NOMO-1 treated with dmso at 0.1 percent for 144 hours (cell line): Measurements from ENCODE around the gene COL28A1.
"Not testable (repeated sequence)": the region's sequence is repeated elsewhere in the genome, so short reads cannot be mapped to it uniquely, and the experiment has no call there.

Source experiments
- DNase-seq: peaks from one replicate; lab custom pipeline; 2025; ENCODE audit not compliant: unreplicated experiment; lab: John Stamatoyannopoulos, UW

COL28A1 gene

DNA sequence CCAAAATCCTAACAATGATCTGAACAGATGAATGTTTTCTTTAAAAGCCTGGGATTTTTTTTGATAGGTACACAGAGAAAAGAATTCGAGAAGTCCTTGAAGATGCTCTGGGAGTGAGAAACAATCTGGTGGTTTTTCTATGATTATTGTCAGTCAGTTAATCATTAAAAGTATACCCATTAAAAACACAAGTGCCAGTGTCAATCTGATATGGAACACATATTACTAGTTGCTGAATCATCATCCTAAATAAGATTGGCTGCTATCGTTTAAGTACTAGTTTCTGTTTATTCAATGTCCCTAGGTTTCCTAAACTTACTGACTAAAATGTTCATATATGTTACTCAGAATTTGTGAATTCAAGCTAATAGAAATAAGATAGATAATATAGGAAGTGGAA, 16.1 kb downstream of the COL28A1 start:
- no peak for DNase-seq

DNA sequence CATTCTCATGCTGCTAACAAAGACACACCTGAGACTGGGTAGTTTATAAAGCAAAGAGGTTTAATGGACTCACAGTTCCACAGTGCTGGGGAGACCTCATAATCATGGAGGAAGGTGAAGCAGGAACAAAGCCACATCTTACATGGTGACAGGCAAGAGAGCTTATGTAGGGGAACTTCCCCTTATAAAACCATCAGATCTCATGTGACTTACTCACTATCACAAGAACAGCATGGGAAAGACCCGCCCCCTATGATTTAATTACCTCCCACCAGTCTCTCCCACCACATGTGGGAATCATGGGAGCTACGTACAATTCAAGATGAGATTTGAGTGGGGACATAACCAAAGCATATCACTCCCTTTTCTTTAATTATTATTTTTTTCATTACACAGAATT, 16.6 kb downstream of the COL28A1 start:
- DNase-seq: no peak

- no peak for DNase-seq
These were observed 17.9 kb downstream of the COL28A1 start for GRCh38 chr7:7517754-7518153.

- DNase-seq: no peak
These were observed 19.0 kb downstream of the COL28A1 start for GRCh38 chr7:7516662-7517061.

- no peak for DNase-seq
These were observed 19.5 kb downstream of the COL28A1 start for GRCh38 chr7:7516156-7516555.

- no peak for DNase-seq
These were observed 22.6 kb downstream of the COL28A1 start for GRCh38 chr7:7512861-7513597.

- DNase-seq: no peak
These were observed 24.9 kb downstream of the COL28A1 start for GRCh38 chr7:7510794-7511193.

GRCh38 chr7:7505915-7506314, 29.8 kb downstream of the COL28A1 start:
- DNase-seq: no peak

- DNase-seq: no peak
These were observed 30.6 kb downstream of the COL28A1 start for GRCh38 chr7:7504910-7505704.

GRCh38 chr7:7499892-7500291, 35.8 kb downstream of the COL28A1 start:
- DNase-seq: no peak

DNA sequence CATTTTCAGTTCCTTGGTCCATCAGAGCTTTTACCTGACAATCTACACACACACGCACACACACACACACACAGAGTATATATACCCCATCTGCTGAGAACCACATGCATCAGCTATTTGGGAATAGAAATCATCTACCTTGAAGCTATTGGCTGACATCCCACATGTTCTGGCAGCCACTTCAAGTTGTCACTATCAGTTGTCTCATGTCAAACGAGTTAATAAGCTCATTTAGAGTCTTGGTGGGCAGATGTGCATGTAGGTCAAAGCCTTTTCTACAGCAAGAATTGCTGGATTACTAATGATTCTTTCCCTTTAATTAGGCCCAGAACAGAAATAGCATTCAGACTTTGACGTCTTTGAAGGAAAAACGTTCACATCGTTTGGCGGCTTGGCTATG, 36.8 kb downstream of the COL28A1 start:
- DNase-seq: no peak

DNA sequence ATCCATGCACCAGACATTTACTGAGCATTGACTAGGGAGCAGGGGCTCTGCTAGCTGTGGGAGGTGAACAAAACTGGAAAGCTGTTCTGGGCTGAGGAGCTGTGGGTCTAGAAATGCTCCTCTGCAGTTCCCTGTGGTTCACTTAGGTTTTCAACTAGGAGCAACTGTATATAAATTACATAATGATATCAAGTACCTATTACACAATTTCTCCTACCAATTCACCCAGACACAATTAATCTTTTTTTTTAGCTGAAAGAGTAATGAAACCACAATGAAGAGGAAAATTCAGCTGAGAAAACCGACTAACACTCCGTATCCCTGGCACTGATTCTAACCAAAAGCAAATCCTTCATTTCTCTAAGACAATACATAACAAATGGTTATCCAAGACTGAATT, 39.4 kb downstream of the COL28A1 start:
- DNase-seq: no peak

DNA sequence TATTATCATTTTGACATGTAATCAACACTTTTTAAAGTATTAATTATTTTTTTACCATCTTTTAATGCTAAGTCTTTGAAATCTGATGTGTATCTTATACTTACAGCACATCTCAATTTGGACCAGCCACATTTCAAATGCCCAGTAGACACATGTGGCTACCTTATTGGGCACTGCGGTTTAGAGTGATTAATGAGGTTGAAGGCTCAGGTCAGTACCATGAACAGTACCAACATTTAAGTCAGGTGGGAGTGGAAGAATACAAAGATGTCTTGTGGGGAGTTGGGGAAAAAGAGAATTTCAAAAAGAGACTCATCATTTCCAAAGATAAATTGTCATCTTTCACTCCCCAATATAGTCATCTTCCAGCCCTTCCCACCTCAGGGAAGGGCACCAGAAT, 40.5 kb downstream of the COL28A1 start:
- no peak for DNase-seq

- DNase-seq: no peak
These were observed 44.6 kb downstream of the COL28A1 start for GRCh38 chr7:7491044-7491443.

DNA sequence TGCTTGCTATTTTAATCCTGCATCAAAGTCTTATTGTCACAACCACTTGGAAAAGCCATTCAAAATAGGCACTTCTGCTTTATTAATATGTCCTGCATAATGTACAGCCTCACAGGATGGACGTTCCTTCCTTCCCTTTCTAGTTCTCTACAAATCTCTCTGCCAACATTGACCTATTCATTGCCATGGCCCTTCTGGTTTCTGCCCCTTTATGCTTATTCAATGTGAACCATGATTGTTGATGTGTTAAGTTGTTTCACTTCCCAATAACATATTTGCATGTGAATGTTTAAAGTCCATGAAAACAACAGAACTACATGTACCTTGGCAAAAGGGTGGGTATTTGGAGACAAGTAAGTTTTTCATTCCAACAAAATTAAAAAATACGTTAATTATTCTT, 45.7 kb downstream of the COL28A1 start:
- no peak for DNase-seq

DNA sequence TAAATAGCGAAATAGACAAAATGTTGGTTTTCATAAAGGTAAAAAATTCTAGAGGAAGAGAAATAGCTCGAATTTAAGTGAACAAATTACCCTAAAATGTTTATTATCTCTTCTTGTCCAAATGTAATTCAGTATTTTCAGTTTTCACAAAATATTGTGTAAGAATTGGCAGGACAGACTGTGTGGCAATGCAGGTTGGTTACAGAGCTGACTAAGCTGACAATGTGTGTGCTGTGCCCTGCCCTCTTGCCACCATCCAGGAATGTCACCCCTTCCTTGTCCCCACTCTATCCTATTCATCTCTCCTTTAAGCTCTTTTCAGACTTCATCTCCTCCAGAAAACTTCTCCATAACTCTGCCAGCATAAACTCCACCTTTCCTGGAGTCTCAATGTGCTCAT, 46.1 kb downstream of the COL28A1 start:
- DNase-seq: no peak

GRCh38 chr7:7486362-7486761, 49.3 kb downstream of the COL28A1 start:
- no peak for DNase-seq

- DNase-seq: no peak
These were observed 51.6 kb downstream of the COL28A1 start for GRCh38 chr7:7484072-7484471.

DNA sequence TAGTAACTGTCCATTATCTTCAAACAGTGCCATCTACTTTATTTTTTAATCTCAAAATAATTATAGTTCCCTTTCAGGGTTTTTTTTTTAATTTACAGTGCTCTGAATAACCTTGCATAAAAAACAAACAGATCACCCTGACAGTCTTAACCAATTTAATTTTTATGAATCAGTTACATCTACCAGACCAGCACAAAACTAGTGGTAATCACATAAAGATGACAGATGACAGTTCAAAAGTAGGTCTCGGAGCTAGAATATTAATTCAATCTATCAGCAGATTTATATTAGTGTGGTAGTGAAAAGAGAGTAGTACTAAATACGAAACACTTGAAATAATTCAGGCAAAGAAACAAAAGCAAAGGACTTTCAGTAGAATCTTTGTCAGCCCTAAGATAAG, 53.9 kb downstream of the COL28A1 start:
- no peak for DNase-seq

GRCh38 chr7:7479275-7479805, 56.3 kb downstream of the COL28A1 start:
- DNase-seq: no peak

DNA sequence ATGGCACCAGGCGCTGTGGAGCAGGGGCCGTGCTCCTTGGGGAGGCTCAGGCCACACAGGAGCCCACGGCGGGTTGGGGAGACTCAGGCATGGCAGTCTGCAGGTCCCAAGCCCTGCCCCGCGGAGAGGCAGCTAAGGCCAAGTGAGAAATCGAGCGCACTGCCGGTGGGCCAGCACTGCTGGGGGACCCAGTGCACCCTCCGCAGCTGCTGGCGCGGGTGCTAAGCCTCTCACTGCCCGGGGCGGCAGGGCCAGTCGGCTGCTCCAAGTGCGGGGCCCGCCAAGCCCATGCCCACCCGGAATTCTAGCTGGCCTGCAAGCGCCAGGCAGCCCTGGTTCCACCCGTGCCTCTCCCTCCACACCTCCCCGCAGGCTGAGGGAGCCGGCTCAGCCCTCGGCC, 57.1 kb downstream of the COL28A1 start:
- DNase-seq: no peak

- DNase-seq: not testable (repeated sequence)
These were observed 58.0 kb downstream of the COL28A1 start for GRCh38 chr7:7477641-7478040.
